HL-60 (cell line): ENCODE measurements around the gene ADAMTS2.

Experiments used
- GABPA ChIP-seq: IDR thresholded peaks from 2 replicates; pipeline ENCODE4 v1.6.1; 2012; ENCODE audit warnings: low read depth
- POLR2AphosphoS5 ChIP-seq: IDR thresholded peaks from 2 replicates; pipeline ENCODE4 v1.6.1; 2012; ENCODE audit warnings: low read depth
- SPI1 ChIP-seq: IDR thresholded peaks from 2 replicates; pipeline ENCODE4 v1.6.1; 2012; ENCODE audit warnings: low read depth, mild to moderate bottlenecking, borderline replicate concordance
- TF ChIP-seq, protein P1 (sequence below): IDR thresholded peaks from 2 replicates; pipeline ENCODE4 v1.6.1; 2012; ENCODE audit warnings: low read depth; ENCODE audit not compliant: insufficient replicate concordance
- TF ChIP-seq, protein P2 (sequence below): IDR thresholded peaks from one replicate; pipeline ENCODE4 v1.5.1; 2011; ENCODE audit warnings: low read length, control low read depth, inconsistent platforms; ENCODE audit not compliant: insufficient read depth

- TF ChIP-seq, protein P1, sequence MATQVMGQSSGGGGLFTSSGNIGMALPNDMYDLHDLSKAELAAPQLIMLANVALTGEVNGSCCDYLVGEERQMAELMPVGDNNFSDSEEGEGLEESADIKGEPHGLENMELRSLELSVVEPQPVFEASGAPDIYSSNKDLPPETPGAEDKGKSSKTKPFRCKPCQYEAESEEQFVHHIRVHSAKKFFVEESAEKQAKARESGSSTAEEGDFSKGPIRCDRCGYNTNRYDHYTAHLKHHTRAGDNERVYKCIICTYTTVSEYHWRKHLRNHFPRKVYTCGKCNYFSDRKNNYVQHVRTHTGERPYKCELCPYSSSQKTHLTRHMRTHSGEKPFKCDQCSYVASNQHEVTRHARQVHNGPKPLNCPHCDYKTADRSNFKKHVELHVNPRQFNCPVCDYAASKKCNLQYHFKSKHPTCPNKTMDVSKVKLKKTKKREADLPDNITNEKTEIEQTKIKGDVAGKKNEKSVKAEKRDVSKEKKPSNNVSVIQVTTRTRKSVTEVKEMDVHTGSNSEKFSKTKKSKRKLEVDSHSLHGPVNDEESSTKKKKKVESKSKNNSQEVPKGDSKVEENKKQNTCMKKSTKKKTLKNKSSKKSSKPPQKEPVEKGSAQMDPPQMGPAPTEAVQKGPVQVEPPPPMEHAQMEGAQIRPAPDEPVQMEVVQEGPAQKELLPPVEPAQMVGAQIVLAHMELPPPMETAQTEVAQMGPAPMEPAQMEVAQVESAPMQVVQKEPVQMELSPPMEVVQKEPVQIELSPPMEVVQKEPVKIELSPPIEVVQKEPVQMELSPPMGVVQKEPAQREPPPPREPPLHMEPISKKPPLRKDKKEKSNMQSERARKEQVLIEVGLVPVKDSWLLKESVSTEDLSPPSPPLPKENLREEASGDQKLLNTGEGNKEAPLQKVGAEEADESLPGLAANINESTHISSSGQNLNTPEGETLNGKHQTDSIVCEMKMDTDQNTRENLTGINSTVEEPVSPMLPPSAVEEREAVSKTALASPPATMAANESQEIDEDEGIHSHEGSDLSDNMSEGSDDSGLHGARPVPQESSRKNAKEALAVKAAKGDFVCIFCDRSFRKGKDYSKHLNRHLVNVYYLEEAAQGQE = no peak
- TF ChIP-seq, protein P2, sequence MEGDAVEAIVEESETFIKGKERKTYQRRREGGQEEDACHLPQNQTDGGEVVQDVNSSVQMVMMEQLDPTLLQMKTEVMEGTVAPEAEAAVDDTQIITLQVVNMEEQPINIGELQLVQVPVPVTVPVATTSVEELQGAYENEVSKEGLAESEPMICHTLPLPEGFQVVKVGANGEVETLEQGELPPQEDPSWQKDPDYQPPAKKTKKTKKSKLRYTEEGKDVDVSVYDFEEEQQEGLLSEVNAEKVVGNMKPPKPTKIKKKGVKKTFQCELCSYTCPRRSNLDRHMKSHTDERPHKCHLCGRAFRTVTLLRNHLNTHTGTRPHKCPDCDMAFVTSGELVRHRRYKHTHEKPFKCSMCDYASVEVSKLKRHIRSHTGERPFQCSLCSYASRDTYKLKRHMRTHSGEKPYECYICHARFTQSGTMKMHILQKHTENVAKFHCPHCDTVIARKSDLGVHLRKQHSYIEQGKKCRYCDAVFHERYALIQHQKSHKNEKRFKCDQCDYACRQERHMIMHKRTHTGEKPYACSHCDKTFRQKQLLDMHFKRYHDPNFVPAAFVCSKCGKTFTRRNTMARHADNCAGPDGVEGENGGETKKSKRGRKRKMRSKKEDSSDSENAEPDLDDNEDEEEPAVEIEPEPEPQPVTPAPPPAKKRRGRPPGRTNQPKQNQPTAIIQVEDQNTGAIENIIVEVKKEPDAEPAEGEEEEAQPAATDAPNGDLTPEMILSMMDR = no peak
- TF ChIP-seq POLR2AphosphoS5 (no peak), GABPA (no peak), SPI1 (no peak)
Observed at GRCh38 chr5:179061025-179061424, 284.2 kb downstream of the ADAMTS2 start.
